Measurements from ENCODE around the gene ANO3.

ANO3 gene

GRCh38 chr11:26649884-26650283, 318.0 kb downstream of the ANO3 start:
- no peaks in the 10 kb centered on the region for H3K9me3 ChIP-seq (ENCODE audit: insufficient read depth, low read length)
- H3K36me3 ChIP-seq (ENCODE audit: low read length): no peaks in the 10 kb centered on the region
- H3K27ac ChIP-seq (ENCODE audit: low read depth, low read length): no peak overlapping the region
- no peak overlapping the region for H3K4me3 ChIP-seq (ENCODE audit: insufficient read depth, low read length, poor library complexity, severe bottlenecking)
- TF ChIP-seq EZH2phosphoT487 (conservative IDR thresholded peaks at IDR 0.05; ENCODE audit: low read length): no peak
- TF ChIP-seq CTCF (IDR thresholded peaks at IDR 0.05; ENCODE audit: insufficient read depth, low read length, poor library complexity, severe bottlenecking): peak; percentile 69
- no peaks in the 10 kb centered on the region for H3F3A ChIP-seq (ENCODE audit: insufficient read depth)
- H3K9me2 ChIP-seq (replicated peaks; ENCODE audit: insufficient read depth, low read length): no peaks in the 10 kb centered on the region
- H3K79me2 ChIP-seq (ENCODE audit: insufficient read depth, low read length): no peaks in the 10 kb centered on the region
- H3K27me3 ChIP-seq (ENCODE audit: low read length): no peaks in the 10 kb centered on the region
- no peak overlapping the region for H2AFZ ChIP-seq (ENCODE audit: low read depth, low read length, severe bottlenecking)
- H3K4me2 ChIP-seq (ENCODE audit: low read depth, low read length, poor library complexity, severe bottlenecking): no peak overlapping the region
- no peaks in the 10 kb centered on the region for H4K20me1 ChIP-seq (ENCODE audit: low read depth, low read length)
- H3K9ac ChIP-seq (ENCODE audit: low read length): no peak overlapping the region

- Histone ChIP-seq H3K9ac (ENCODE audit: low read length) (no peak overlapping the region), H4K20me1 (ENCODE audit: low read depth, low read length) (no peaks in the 10 kb centered on the region), H2AFZ (ENCODE audit: low read depth, low read length, severe bottlenecking) (no peak overlapping the region), H3K4me3 (ENCODE audit: insufficient read depth, low read length, poor library complexity, severe bottlenecking) (no peak overlapping the region), H3K79me2 (ENCODE audit: insufficient read depth, low read length) (no peaks in the 10 kb centered on the region), H3K36me3 (ENCODE audit: low read length) (no peaks in the 10 kb centered on the region), H3K27ac (ENCODE audit: low read depth, low read length) (no peak overlapping the region), H3K4me2 (ENCODE audit: low read depth, low read length, poor library complexity, severe bottlenecking) (no peak overlapping the region), H3F3A (ENCODE audit: insufficient read depth) (no peaks in the 10 kb centered on the region), H3K9me3 (ENCODE audit: insufficient read depth, low read length) (no peaks in the 10 kb centered on the region), H3K27me3 (ENCODE audit: low read length) (no peaks in the 10 kb centered on the region), H3K9me2 (replicated peaks; ENCODE audit: insufficient read depth, low read length) (no peaks in the 10 kb centered on the region)
- no peak for TF ChIP-seq EZH2phosphoT487 (conservative IDR thresholded peaks at IDR 0.05; ENCODE audit: low read length)
- no peak for TF ChIP-seq CTCF (IDR thresholded peaks at IDR 0.05; ENCODE audit: insufficient read depth, low read length, poor library complexity, severe bottlenecking)
Measured at GRCh38 chr11:26651916-26652315, 320.0 kb downstream of the ANO3 start.

GRCh38 chr11:26655287-26655686, 323.4 kb downstream of the ANO3 start:
- no peaks in the 10 kb centered on the region for H3K79me2 ChIP-seq (ENCODE audit: insufficient read depth, low read length)
- TF ChIP-seq EZH2phosphoT487 (conservative IDR thresholded peaks at IDR 0.05; ENCODE audit: low read length) (no peak), CTCF (IDR thresholded peaks at IDR 0.05; ENCODE audit: insufficient read depth, low read length, poor library complexity, severe bottlenecking) (no peak)
- H3K36me3 ChIP-seq (ENCODE audit: low read length): no peaks in the 10 kb centered on the region
- H3K9me2 ChIP-seq (replicated peaks; ENCODE audit: insufficient read depth, low read length): no peaks in the 10 kb centered on the region
- H3K27me3 ChIP-seq (ENCODE audit: low read length): no peaks in the 10 kb centered on the region
- H3F3A ChIP-seq (ENCODE audit: insufficient read depth): no peaks in the 10 kb centered on the region
- H3K9ac ChIP-seq (ENCODE audit: low read length): no peak overlapping the region
- H4K20me1 ChIP-seq (ENCODE audit: low read depth, low read length): no peaks in the 10 kb centered on the region
- H3K9me3 ChIP-seq (ENCODE audit: insufficient read depth, low read length): no peaks in the 10 kb centered on the region
- no peak overlapping the region for H3K4me2 ChIP-seq (ENCODE audit: low read depth, low read length, poor library complexity, severe bottlenecking)
- no peak overlapping the region for H3K27ac ChIP-seq (ENCODE audit: low read depth, low read length)
- H2AFZ ChIP-seq (ENCODE audit: low read depth, low read length, severe bottlenecking): no peak overlapping the region
- no peak overlapping the region for H3K4me3 ChIP-seq (ENCODE audit: insufficient read depth, low read length, poor library complexity, severe bottlenecking)
